ENCODE data around the gene FOSB.

The FOSB gene

GRCh38 chr19:45467456-45468158 lies at the start of gene FOSB:
FOSB (plus strand) TSS chr19:45467996; CDS start chr19:45468587, 591 bp downstream.
- Histone ChIP-seq H3K27me3 (ENCODE audit: control insufficient read depth in 1 of 2, insufficient read depth in 2 of 2, low read length in 2 of 2) (no peaks in the 10 kb centered on the region), H3K27ac (ENCODE audit: low read depth, low read length) (peak within 1 kb of the TSS; percentile 86), H3K9me3 (ENCODE audit: low read length) (no peaks in the 10 kb centered on the region), H3K9ac (ENCODE audit: low read length) (peak within 1 kb of the TSS; percentile 89), H3K4me1 (ENCODE audit: insufficient read depth, low read length) (peaks cover 24% of the 10 kb centered on the region), H3K4me3 (ENCODE audit: low read depth in 1 of 2, low read length in 2 of 2) (peak within 1 kb of the TSS; percentile 63 to 91), H3K36me3 (ENCODE audit: insufficient read depth, low read length) (peaks cover 10% of the 10 kb centered on the region)

- H3K4me3 ChIP-seq (ENCODE audit: low read depth in 1 of 2, low read length in 2 of 2), result no peak overlapping the region
- no peak overlapping the region for H3K27ac ChIP-seq (ENCODE audit: low read depth, low read length)
- H3K36me3 ChIP-seq (ENCODE audit: insufficient read depth, low read length), result peaks cover 36% of the 10 kb centered on the region
These were observed 49.0 kb upstream of the FOSB start for GRCh38 chr19:45418802-45419201.

GRCh38 chr19:45419396-45419795 lies 48.4 kb upstream of the FOSB start:
- Histone ChIP-seq H3K36me3 (ENCODE audit: insufficient read depth, low read length) (peaks cover 30% of the 10 kb centered on the region), H3K27ac (ENCODE audit: low read depth, low read length) (no peak overlapping the region), H3K27me3 (ENCODE audit: control insufficient read depth in 1 of 2, insufficient read depth in 2 of 2, low read length in 2 of 2) (no peaks in the 10 kb centered on the region), H3K9me3 (ENCODE audit: low read length) (no peaks in the 10 kb centered on the region), H3K9ac (ENCODE audit: low read length) (no peak overlapping the region), H3K4me3 (ENCODE audit: low read depth in 1 of 2, low read length in 2 of 2) (no peak overlapping the region), H3K4me1 (ENCODE audit: insufficient read depth, low read length) (peaks cover 16% of the 10 kb centered on the region)

More at GRCh38 chr19:45418802-45419201, 49.0 kb upstream of the FOSB start:
- no peak overlapping the region for H3K9ac ChIP-seq (ENCODE audit: low read length)
- no peaks in the 10 kb centered on the region for H3K9me3 ChIP-seq (ENCODE audit: low read length)
- H3K4me1 ChIP-seq (ENCODE audit: insufficient read depth, low read length), result peaks cover 12% of the 10 kb centered on the region
- no peaks in the 10 kb centered on the region for H3K27me3 ChIP-seq (ENCODE audit: control insufficient read depth in 1 of 2, insufficient read depth in 2 of 2, low read length in 2 of 2)

GRCh38 chr19:45419895-45420294 lies 47.9 kb upstream of the FOSB start:
- Histone ChIP-seq H3K27me3 (ENCODE audit: control insufficient read depth in 1 of 2, insufficient read depth in 2 of 2, low read length in 2 of 2) (no peaks in the 10 kb centered on the region), H3K9ac (ENCODE audit: low read length) (no peak overlapping the region), H3K9me3 (ENCODE audit: low read length) (no peaks in the 10 kb centered on the region), H3K4me3 (ENCODE audit: low read depth in 1 of 2, low read length in 2 of 2) (no peak overlapping the region), H3K27ac (ENCODE audit: low read depth, low read length) (no peak overlapping the region), H3K4me1 (ENCODE audit: insufficient read depth, low read length) (peaks cover 17% of the 10 kb centered on the region), H3K36me3 (ENCODE audit: insufficient read depth, low read length) (peaks cover 25% of the 10 kb centered on the region)

GRCh38 chr19:45420356-45420755 lies 47.4 kb upstream of the FOSB start:
- H3K9ac ChIP-seq (ENCODE audit: low read length), result no peak overlapping the region
- no peak overlapping the region for H3K4me3 ChIP-seq (ENCODE audit: low read depth in 1 of 2, low read length in 2 of 2)
- H3K9me3 ChIP-seq (ENCODE audit: low read length), result no peaks in the 10 kb centered on the region
- H3K36me3 ChIP-seq (ENCODE audit: insufficient read depth, low read length), result peaks cover 24% of the 10 kb centered on the region
- H3K4me1 ChIP-seq (ENCODE audit: insufficient read depth, low read length), result peaks cover 17% of the 10 kb centered on the region
- no peak overlapping the region for H3K27ac ChIP-seq (ENCODE audit: low read depth, low read length)
- H3K27me3 ChIP-seq (ENCODE audit: control insufficient read depth in 1 of 2, insufficient read depth in 2 of 2, low read length in 2 of 2), result no peaks in the 10 kb centered on the region

- H3K4me1 ChIP-seq (ENCODE audit: insufficient read depth, low read length), result peaks cover 14% of the 10 kb centered on the region
- H3K27ac ChIP-seq (ENCODE audit: low read depth, low read length), result no peak overlapping the region
- no peak overlapping the region for H3K9ac ChIP-seq (ENCODE audit: low read length)
- H3K36me3 ChIP-seq (ENCODE audit: insufficient read depth, low read length), result peaks cover 24% of the 10 kb centered on the region
- no peak overlapping the region for H3K4me3 ChIP-seq (ENCODE audit: low read depth in 1 of 2, low read length in 2 of 2)
- H3K27me3 ChIP-seq (ENCODE audit: control insufficient read depth in 1 of 2, insufficient read depth in 2 of 2, low read length in 2 of 2), result no peaks in the 10 kb centered on the region
- H3K9me3 ChIP-seq (ENCODE audit: low read length), result no peaks in the 10 kb centered on the region
These were observed 46.9 kb upstream of the FOSB start for GRCh38 chr19:45420871-45421270.

GRCh38 chr19:45421947-45422498 lies 45.8 kb upstream of the FOSB start:
- Histone ChIP-seq H3K9ac (ENCODE audit: low read length) (no peak overlapping the region), H3K36me3 (ENCODE audit: insufficient read depth, low read length) (peaks cover 24% of the 10 kb centered on the region), H3K4me3 (ENCODE audit: low read depth in 1 of 2, low read length in 2 of 2) (no peak overlapping the region), H3K4me1 (ENCODE audit: insufficient read depth, low read length) (peaks cover 11% of the 10 kb centered on the region), H3K9me3 (ENCODE audit: low read length) (no peaks in the 10 kb centered on the region), H3K27me3 (ENCODE audit: control insufficient read depth in 1 of 2, insufficient read depth in 2 of 2, low read length in 2 of 2) (no peaks in the 10 kb centered on the region), H3K27ac (ENCODE audit: low read depth, low read length) (no peak overlapping the region)

- H3K4me1 ChIP-seq (ENCODE audit: insufficient read depth, low read length), result peaks cover 11% of the 10 kb centered on the region
- no peaks in the 10 kb centered on the region for H3K27me3 ChIP-seq (ENCODE audit: control insufficient read depth in 1 of 2, insufficient read depth in 2 of 2, low read length in 2 of 2)
- peaks cover 16% of the 10 kb centered on the region for H3K36me3 ChIP-seq (ENCODE audit: insufficient read depth, low read length)
- peak overlapping the region; percentile 60 for H3K9ac ChIP-seq (ENCODE audit: low read length)
- peak overlapping the region; percentile 93 for H3K27ac ChIP-seq (ENCODE audit: low read depth, low read length)
- peak overlapping the region; percentile 77 to 81 for H3K4me3 ChIP-seq (ENCODE audit: low read depth in 1 of 2, low read length in 2 of 2)
- no peaks in the 10 kb centered on the region for H3K9me3 ChIP-seq (ENCODE audit: low read length)
These were observed 44.7 kb upstream of the FOSB start for GRCh38 chr19:45423033-45423588.

- Histone ChIP-seq H3K36me3 (ENCODE audit: insufficient read depth, low read length) (peaks cover 16% of the 10 kb centered on the region), H3K27ac (ENCODE audit: low read depth, low read length) (peak within 1 kb of the TSS; percentile 93), H3K9ac (ENCODE audit: low read length) (peak within 1 kb of the TSS; percentile 60), H3K9me3 (ENCODE audit: low read length) (no peaks in the 10 kb centered on the region), H3K4me3 (ENCODE audit: low read depth in 1 of 2, low read length in 2 of 2) (peak within 1 kb of the TSS; percentile 77 to 81), H3K27me3 (ENCODE audit: control insufficient read depth in 1 of 2, insufficient read depth in 2 of 2, low read length in 2 of 2) (no peaks in the 10 kb centered on the region), H3K4me1 (ENCODE audit: insufficient read depth, low read length) (peaks cover 11% of the 10 kb centered on the region)
These were observed 44.1 kb upstream of the FOSB start, which contains the start of gene ERCC1 for GRCh38 chr19:45423589-45424190. ERCC1 (minus strand) TSS chr19:45423917; CDS start chr19:45423374, 543 bp downstream.

- H3K4me3 ChIP-seq (ENCODE audit: low read depth in 1 of 2, low read length in 2 of 2), result peak overlapping the region; percentile 77 to 81
- H3K27me3 ChIP-seq (ENCODE audit: control insufficient read depth in 1 of 2, insufficient read depth in 2 of 2, low read length in 2 of 2), result no peaks in the 10 kb centered on the region
- H3K27ac ChIP-seq (ENCODE audit: low read depth, low read length), result peak overlapping the region; percentile 93
- peaks cover 9% of the 10 kb centered on the region for H3K36me3 ChIP-seq (ENCODE audit: insufficient read depth, low read length)
- no peaks in the 10 kb centered on the region for H3K9me3 ChIP-seq (ENCODE audit: low read length)
- H3K9ac ChIP-seq (ENCODE audit: low read length), result peak overlapping the region; percentile 60
- peaks cover 11% of the 10 kb centered on the region for H3K4me1 ChIP-seq (ENCODE audit: insufficient read depth, low read length)
These were observed 43.4 kb upstream of the FOSB start for GRCh38 chr19:45424191-45425058.

Measured in muscle layer of colon (tissue), 2 donors.